Transverse colon (tissue), 4 donors: ENCODE results near the gene VPS26C.

Experiments used
- CTCF ChIP-seq, 5 experiments: fragments of 200-600 bp in 3 of 5; fragments of 450-650 bp in 2 of 5; sonication (generic) in 3 of 5; IDR thresholded peaks; 1 replicate in 2 of 5; 2 replicates in 3 of 5; pipeline ENCODE4 v1.5.1; 2016 to 2017; ENCODE audit warnings: antibody characterized with exemption in 5 of 5, inconsistent platforms in 3 of 5, mild to moderate bottlenecking in 2 of 5, moderate library complexity in 1 of 5
- EP300 ChIP-seq: sonication (generic); formaldehyde crosslinking; IDR thresholded peaks from one replicate; pipeline ENCODE4 v1.6.1; 2017; ENCODE audit warnings: antibody characterized with exemption, low read depth
- POLR2A ChIP-seq: fragments of 450-650 bp; IDR thresholded peaks from one replicate; pipeline ENCODE4 v1.6.1; 2016; ENCODE audit warnings: antibody characterized with exemption, mild to moderate bottlenecking, moderate library complexity
- POLR2AphosphoS5 ChIP-seq, 3 donors: sonication (generic); formaldehyde crosslinking; IDR thresholded peaks; one replicate each; pipeline ENCODE4 v1.6.1; 2016; ENCODE audit warnings: antibody characterized with exemption in 3 of 3

- TF ChIP-seq CTCF (IDR thresholded peaks at IDR 0.05) = no peak
- no peak for TF ChIP-seq POLR2AphosphoS5 (IDR thresholded peaks at IDR 0.05)
- TF ChIP-seq POLR2A = no peak
- no peak for TF ChIP-seq EP300
These were observed 58.4 kb downstream of the VPS26C start for GRCh38 chr21:37208741-37209225.
